Esophagus squamous epithelium (tissue), 5 donors: Measurements from ENCODE around the gene VTN. TPM values are rescaled to one million over a fixed set of nuclear protein-coding genes. Genes with fewer than 3 reads are reported as not detected.

Experiments used
- DNase-seq: peaks from one replicate; lab custom pipeline; 2025; lab: John Stamatoyannopoulos, UW
- H3K27ac ChIP-seq, 4 donors: fragments of 200-600 bp; sonication (generic); one replicate each; pipeline ENCODE4 v1.5.1; 2016 to 2019; ENCODE audit warnings: mild to moderate bottlenecking in 1 of 4
- H3K27me3 ChIP-seq, 4 donors: fragments of 200-600 bp; sonication (generic); 1 replicate in 3 of 4; 2 replicates in 1 of 4; pipeline versions ENCODE4 v1.5.1 to v1.6.0; 2017 to 2021; ENCODE audit warnings: antibody characterized with exemption in 1 of 4
- H3K36me3 ChIP-seq, 3 donors: fragments of 200-600 bp; sonication (generic); one replicate each; pipeline ENCODE4 v1.5.1; 2016 to 2019
- H3K4me1 ChIP-seq, 3 donors: fragments of 200-600 bp; sonication (generic); one replicate each; pipeline ENCODE4 v1.5.1; 2017 to 2019
- H3K4me3 ChIP-seq, 4 donors: fragments of 200-600 bp; sonication (generic); 1 replicate in 3 of 4; 2 replicates in 1 of 4; pipeline ENCODE4 v1.5.1; 2016 to 2019; ENCODE audit warnings: mild to moderate bottlenecking in 2 of 4, moderate library complexity in 1 of 4
- H3K9me3 ChIP-seq, 3 donors: fragments of 200-600 bp; sonication (generic); one replicate each; pipeline ENCODE4 v1.5.1; 2016 to 2019
- POLR2A ChIP-seq, 4 donors: fragments of 450-650 bp; IDR thresholded peaks; one replicate each; pipeline ENCODE4 v1.6.1; 2017; ENCODE audit warnings: antibody characterized with exemption in 4 of 4, mild to moderate bottlenecking in 4 of 4, moderate library complexity in 3 of 4
- WGBS, 2 donors: methylation state at CpG; one replicate each; pipeline ENCODE4 v1.1.5; 2018; 5-methylcytosine and 5-hydroxymethylcytosine counted together
- intact Hi-C: fragments of 100-400 bp; cut with DNase I; formaldehyde crosslinking; loops from one replicate; pipeline ENCODE4 v1.15.0; 2022
- total RNA-seq, 4 donors: library from RNA; depleted of rRNA; stranded (reverse); fragments of >200 nt; gene quantifications; one replicate each; pipeline ENCODE4 v1.1.0, GENCODE V29; 2016
- TF ChIP-seq, protein P1 (sequence below), 6 experiments: fragments of 450-650 bp in 4 of 6; fragments of 200-600 bp in 2 of 6; sonication (generic) in 2 of 6; IDR thresholded peaks; one replicate each; pipeline ENCODE4 v1.5.1; 2016 to 2019; ENCODE audit warnings: antibody characterized with exemption in 6 of 6, mild to moderate bottlenecking in 4 of 6, moderate library complexity in 4 of 6
- donor health status: DM: yes; HTN: yes; CAD: no.

The VTN gene
- total RNA-seq, 4 donors from 2014 or later: 0.19 TPM; not detected in 3

- Histone ChIP-seq H3K27me3 (no peaks in the 10 kb centered on the region), H3K4me1 (no peaks in the 10 kb centered on the region), H3K9me3 (no peaks in the 10 kb centered on the region), H3K4me3 (no peak overlapping the region), H3K27ac (no peak overlapping the region), H3K36me3 (peaks cover 0 to 98% (median 11%) of the 10 kb centered on the region in 3 donors)
- intact Hi-C loops: no loop called here
- no peak for TF ChIP-seq POLR2A (IDR thresholded peaks at IDR 0.05)
- TF ChIP-seq, protein P1, sequence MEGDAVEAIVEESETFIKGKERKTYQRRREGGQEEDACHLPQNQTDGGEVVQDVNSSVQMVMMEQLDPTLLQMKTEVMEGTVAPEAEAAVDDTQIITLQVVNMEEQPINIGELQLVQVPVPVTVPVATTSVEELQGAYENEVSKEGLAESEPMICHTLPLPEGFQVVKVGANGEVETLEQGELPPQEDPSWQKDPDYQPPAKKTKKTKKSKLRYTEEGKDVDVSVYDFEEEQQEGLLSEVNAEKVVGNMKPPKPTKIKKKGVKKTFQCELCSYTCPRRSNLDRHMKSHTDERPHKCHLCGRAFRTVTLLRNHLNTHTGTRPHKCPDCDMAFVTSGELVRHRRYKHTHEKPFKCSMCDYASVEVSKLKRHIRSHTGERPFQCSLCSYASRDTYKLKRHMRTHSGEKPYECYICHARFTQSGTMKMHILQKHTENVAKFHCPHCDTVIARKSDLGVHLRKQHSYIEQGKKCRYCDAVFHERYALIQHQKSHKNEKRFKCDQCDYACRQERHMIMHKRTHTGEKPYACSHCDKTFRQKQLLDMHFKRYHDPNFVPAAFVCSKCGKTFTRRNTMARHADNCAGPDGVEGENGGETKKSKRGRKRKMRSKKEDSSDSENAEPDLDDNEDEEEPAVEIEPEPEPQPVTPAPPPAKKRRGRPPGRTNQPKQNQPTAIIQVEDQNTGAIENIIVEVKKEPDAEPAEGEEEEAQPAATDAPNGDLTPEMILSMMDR (IDR thresholded peaks at IDR 0.05): no peak
- 70 to 72% methylated on average over 8 to 10 of the region's 10 CpGs for whole genome bisulfite sequencing, 2 donors
- no peak for DNase-seq
These were observed 22.4 kb upstream of the VTN start for GRCh38 chr17:28392491-28392890.

DNA sequence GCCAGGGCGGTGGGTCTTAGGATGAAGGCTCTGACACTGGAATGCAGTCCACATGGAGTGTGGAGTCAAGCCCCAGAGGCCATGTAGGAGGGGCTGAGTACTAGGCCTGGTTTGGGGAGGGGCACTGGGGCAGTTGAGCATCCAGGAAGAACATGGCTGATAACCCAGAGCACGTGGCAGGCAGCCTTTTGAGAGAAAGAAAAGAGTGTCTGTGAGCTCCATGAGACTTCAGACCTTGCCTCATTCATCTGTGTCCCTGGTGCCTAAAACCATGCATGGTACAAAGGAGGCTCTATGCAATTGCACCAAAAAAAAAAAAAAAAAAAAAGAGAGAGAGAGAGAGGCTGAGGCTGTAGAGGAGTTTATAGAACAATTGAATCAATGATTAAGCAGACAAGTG lies 21.3 kb upstream of the VTN start:
- no peak for DNase-seq
- 66 to 71% methylated on average over 1 to 2 of the region's 2 CpGs for WGBS, 2 donors
- intact Hi-C loops: no loop called here

GRCh38 chr17:28390984-28391383 lies 20.9 kb upstream of the VTN start:
- Histone ChIP-seq H3K9me3 (no peaks in the 10 kb centered on the region), H3K27me3 (no peaks in the 10 kb centered on the region), H3K36me3 (peaks cover 0 to 86% (median 6%) of the 10 kb centered on the region in 3 donors), H3K4me1 (peaks cover 0 to under 1% (median 0%) of the 10 kb centered on the region in 3 donors), H3K27ac (no peak overlapping the region), H3K4me3 (no peak overlapping the region)
- WGBS, 2 donors: 100% methylated on average over 1 of the region's 1 CpG
- TF ChIP-seq, protein P1 (IDR thresholded peaks at IDR 0.05): no peak
- TF ChIP-seq POLR2A (IDR thresholded peaks at IDR 0.05): no peak
- intact Hi-C loops: no loop called here
- DNase-seq: no peak

More for the DNA sequence above, 21.3 kb upstream of the VTN start:
- H3K36me3 ChIP-seq: peaks cover 0 to 91% (median 8%) of the 10 kb centered on the region in 3 donors
- H3K27me3 ChIP-seq: no peaks in the 10 kb centered on the region
- H3K4me3 ChIP-seq: no peak overlapping the region
- no peaks in the 10 kb centered on the region for H3K4me1 ChIP-seq
- H3K27ac ChIP-seq: no peak overlapping the region
- TF ChIP-seq POLR2A (IDR thresholded peaks at IDR 0.05): no peak
- TF ChIP-seq, protein P1 (IDR thresholded peaks at IDR 0.05): no peak
- H3K9me3 ChIP-seq: no peaks in the 10 kb centered on the region

DNA sequence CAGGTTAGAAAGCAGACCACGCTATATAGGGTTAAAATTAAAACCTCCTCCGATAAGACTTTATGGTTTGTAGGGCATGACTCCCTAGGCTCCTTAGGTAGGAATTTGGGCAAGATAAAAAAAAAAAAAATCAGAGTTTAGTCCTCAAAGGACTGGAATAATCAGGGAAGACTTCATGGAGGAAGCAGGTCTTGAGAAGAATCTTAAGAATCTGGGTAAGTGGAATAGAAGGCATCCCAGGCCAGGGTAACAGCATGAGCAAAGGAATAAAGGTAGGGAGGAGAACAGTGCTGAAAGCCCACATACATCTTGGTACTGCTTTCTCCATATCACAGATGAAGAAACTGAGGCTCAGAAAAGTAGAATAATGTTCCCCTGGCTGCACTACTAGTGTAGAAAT lies 20.5 kb upstream of the VTN start:
- intact Hi-C loops: no loop called here
- no peaks in the 10 kb centered on the region for H3K9me3 ChIP-seq
- H3K36me3 ChIP-seq: peaks cover 0 to 82% (median 6%) of the 10 kb centered on the region in 3 donors
- H3K4me3 ChIP-seq: no peak overlapping the region
- no peak overlapping the region for H3K27ac ChIP-seq
- no peaks in the 10 kb centered on the region for H3K27me3 ChIP-seq
- TF ChIP-seq POLR2A (IDR thresholded peaks at IDR 0.05): no peak
- TF ChIP-seq, protein P1 (IDR thresholded peaks at IDR 0.05): no peak
- peaks cover 0 to 4% (median 0%) of the 10 kb centered on the region in 3 donors for H3K4me1 ChIP-seq
- no peak for DNase-seq
- WGBS, 2 donors: 95 to 97% methylated on average over 2 of the region's 2 CpGs

DNA sequence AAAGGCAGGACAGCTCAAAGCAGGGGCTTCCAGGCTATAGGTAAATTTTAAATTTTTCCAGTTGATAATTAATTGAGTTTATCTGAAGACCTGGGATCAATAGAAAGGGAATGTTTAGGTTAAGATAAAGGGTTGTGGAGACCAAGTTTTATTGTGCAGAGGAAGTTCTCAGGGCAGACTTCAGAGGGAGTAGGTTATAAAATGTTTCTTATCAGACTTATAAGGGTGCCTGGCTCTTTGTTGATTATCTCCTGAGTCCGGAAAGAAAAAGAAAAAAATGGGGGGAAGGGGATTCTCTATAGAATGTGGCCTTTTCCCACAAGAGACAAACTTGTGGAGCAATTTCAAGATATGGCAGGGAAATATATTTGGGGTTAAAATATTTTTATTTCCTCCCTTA lies 20.0 kb upstream of the VTN start:
- Histone ChIP-seq H3K9me3 (no peaks in the 10 kb centered on the region), H3K27ac (no peak overlapping the region), H3K4me3 (no peak overlapping the region), H3K27me3 (no peaks in the 10 kb centered on the region), H3K36me3 (peaks cover 0 to 78% (median 6%) of the 10 kb centered on the region in 3 donors), H3K4me1 (peaks cover 0 to 9% (median 0%) of the 10 kb centered on the region in 3 donors)
- intact Hi-C loops: no loop called here
- WGBS, 2 donors: 81 to 86% methylated on average over 1 of the region's 1 CpG
- no peak for DNase-seq
- TF ChIP-seq, protein P1 (IDR thresholded peaks at IDR 0.05): no peak
- no peak for TF ChIP-seq POLR2A (IDR thresholded peaks at IDR 0.05)
